ENCODE results near the gene CCDC106.

Gene CCDC106

GRCh38 chr19:55696301-55697068 is 48.5 kb downstream of the CCDC106 start:
- DNase-seq (ENCODE audit: low spot score), result no peak

GRCh38 chr19:55697069-55697440 is 49.0 kb downstream of the CCDC106 start:
- DNase-seq (ENCODE audit: low spot score), result no peak

GRCh38 chr19:55697698-55698097 is 49.7 kb downstream of the CCDC106 start:
- no peak for DNase-seq (ENCODE audit: low spot score)

- no peak for DNase-seq (ENCODE audit: low spot score)
Measured at GRCh38 chr19:55698256-55698655, 50.2 kb downstream of the CCDC106 start.

GRCh38 chr19:55699221-55699620 is 51.2 kb downstream of the CCDC106 start:
- no peak for DNase-seq (ENCODE audit: low spot score)

- no peak for DNase-seq (ENCODE audit: low spot score)
Measured at GRCh38 chr19:55700813-55701212, 52.8 kb downstream of the CCDC106 start.

GRCh38 chr19:55702131-55702627 is 54.2 kb downstream of the CCDC106 start:
- no peak for DNase-seq (ENCODE audit: low spot score)
